GM20000 (cell line): ENCODE measurements around the gene MAPK1.
"Not testable (repeated sequence)": the region's sequence is repeated elsewhere in the genome, so short reads cannot be mapped to it uniquely, and the experiment has no call there.

Experiments
- DNase-seq: peaks from one replicate; pipeline ENCODE4 v3.0.0; 2012; ENCODE audit warnings: low spot score
- CTCF ChIP-seq: IDR thresholded peaks from 2 replicates; pipeline ENCODE4 v1.5.1; 2012; ENCODE audit warnings: mild to moderate bottlenecking, control low read depth; ENCODE audit errors: extremely low read depth, missing control alignments

Gene MAPK1

GRCh38 chr22:21790359-21790758, 77.1 kb downstream of the MAPK1 start:
- TF ChIP-seq CTCF: no peak
- no peak for DNase-seq

GRCh38 chr22:21787565-21787964, 79.9 kb downstream of the MAPK1 start:
- DNase-seq: not testable (repeated sequence)

GRCh38 chr22:21780259-21780658, 87.2 kb downstream of the MAPK1 start:
- DNase-seq: no peak
- TF ChIP-seq CTCF: no peak

GRCh38 chr22:21779444-21779843, 88.0 kb downstream of the MAPK1 start:
- TF ChIP-seq CTCF: no peak
- no peak for DNase-seq

- DNase-seq: no peak
- no peak for TF ChIP-seq CTCF
Measured at GRCh38 chr22:21778705-21779363, 88.6 kb downstream of the MAPK1 start.

- no peak for DNase-seq
- no peak for TF ChIP-seq CTCF
Measured at GRCh38 chr22:21771631-21771976, 95.8 kb downstream of the MAPK1 start.

- no peak for DNase-seq
Measured at GRCh38 chr22:21768435-21768834, 99.0 kb downstream of the MAPK1 start.

More at GRCh38 chr22:21768435-21768834, 99.0 kb downstream of the MAPK1 start:
- TF ChIP-seq CTCF: no peak
